Measurements from ENCODE around the gene PDE3A. TPM values are rescaled to one million over a fixed set of nuclear protein-coding genes. Genes with fewer than 3 reads are reported as not detected.

PDE3A gene
- total RNA-seq, 1 donor from 2014 or later = under 0.01 TPM

- no peak for FAIRE-seq
These were observed 186.7 kb downstream of the PDE3A start for GRCh38 chr12:20555015-20555414.

GRCh38 chr12:20555771-20556170 lies 187.4 kb downstream of the PDE3A start:
- FAIRE-seq (no peak), DNase-seq (ENCODE audit: low read depth) (peak; percentile 53)
- H3K36me3 ChIP-seq (ENCODE audit: control insufficient read depth, insufficient read depth, low read length) = no peaks in the 10 kb centered on the region
- no peak overlapping the region for H3K4me3 ChIP-seq (ENCODE audit: low read depth, low read length)
- H3K27me3 ChIP-seq (ENCODE audit: control insufficient read depth, insufficient read depth, low read length) = no peaks in the 10 kb centered on the region
- no peak for TF ChIP-seq CTCF (IDR thresholded peaks at IDR 0.05; ENCODE audit: insufficient read depth, low read length, severe bottlenecking)

More at GRCh38 chr12:20555015-20555414, 186.7 kb downstream of the PDE3A start:
- Histone ChIP-seq H3K27me3 (ENCODE audit: control insufficient read depth, insufficient read depth, low read length) (no peaks in the 10 kb centered on the region), H3K4me3 (ENCODE audit: low read depth, low read length) (no peak overlapping the region), H3K36me3 (ENCODE audit: control insufficient read depth, insufficient read depth, low read length) (no peaks in the 10 kb centered on the region)
- TF ChIP-seq CTCF (IDR thresholded peaks at IDR 0.05; ENCODE audit: insufficient read depth, low read length, severe bottlenecking) = no peak
- DNase-seq (ENCODE audit: low read depth) = no peak

GRCh38 chr12:20557096-20557495 lies 188.8 kb downstream of the PDE3A start:
- H3K27me3 ChIP-seq (ENCODE audit: control insufficient read depth, insufficient read depth, low read length) = no peaks in the 10 kb centered on the region
- DNase-seq (ENCODE audit: low read depth) (no peak), FAIRE-seq (no peak)
- TF ChIP-seq CTCF (IDR thresholded peaks at IDR 0.05; ENCODE audit: insufficient read depth, low read length, severe bottlenecking) = no peak
- no peaks in the 10 kb centered on the region for H3K36me3 ChIP-seq (ENCODE audit: control insufficient read depth, insufficient read depth, low read length)
- no peak overlapping the region for H3K4me3 ChIP-seq (ENCODE audit: low read depth, low read length)

- no peak for TF ChIP-seq CTCF (IDR thresholded peaks at IDR 0.05; ENCODE audit: insufficient read depth, low read length, severe bottlenecking)
- no peaks in the 10 kb centered on the region for H3K36me3 ChIP-seq (ENCODE audit: control insufficient read depth, insufficient read depth, low read length)
- DNase-seq (ENCODE audit: low read depth) (no peak), FAIRE-seq (no peak)
- no peak overlapping the region for H3K4me3 ChIP-seq (ENCODE audit: low read depth, low read length)
- no peaks in the 10 kb centered on the region for H3K27me3 ChIP-seq (ENCODE audit: control insufficient read depth, insufficient read depth, low read length)
These were observed 192.6 kb downstream of the PDE3A start for GRCh38 chr12:20560935-20561334.

GRCh38 chr12:20561871-20562270 lies 193.5 kb downstream of the PDE3A start:
- DNase-seq (ENCODE audit: low read depth) = no peak
- H3K36me3 ChIP-seq (ENCODE audit: control insufficient read depth, insufficient read depth, low read length) = no peaks in the 10 kb centered on the region
- FAIRE-seq = no peak
- H3K4me3 ChIP-seq (ENCODE audit: low read depth, low read length) = no peak overlapping the region
- TF ChIP-seq CTCF (IDR thresholded peaks at IDR 0.05; ENCODE audit: insufficient read depth, low read length, severe bottlenecking) = no peak
- H3K27me3 ChIP-seq (ENCODE audit: control insufficient read depth, insufficient read depth, low read length) = no peaks in the 10 kb centered on the region

- no peak for TF ChIP-seq CTCF (IDR thresholded peaks at IDR 0.05; ENCODE audit: insufficient read depth, low read length, severe bottlenecking)
- Histone ChIP-seq H3K4me3 (ENCODE audit: low read depth, low read length) (no peak overlapping the region), H3K27me3 (ENCODE audit: control insufficient read depth, insufficient read depth, low read length) (no peaks in the 10 kb centered on the region), H3K36me3 (ENCODE audit: control insufficient read depth, insufficient read depth, low read length) (no peaks in the 10 kb centered on the region)
- no peak for FAIRE-seq
- DNase-seq (ENCODE audit: low read depth) = peak; percentile 29
These were observed 199.1 kb downstream of the PDE3A start for GRCh38 chr12:20567413-20567812.

Data from bronchial epithelial cell (primary cell).